Glutamatergic neuron (in vitro differentiated cells): ENCODE measurements around the gene NRL. TPM values are rescaled to one million over a fixed set of nuclear protein-coding genes. Genes with fewer than 3 reads are reported as not detected.
"Not testable (repeated sequence)": the region's sequence is repeated elsewhere in the genome, so short reads cannot be mapped to it uniquely, and the experiment has no call there.

ENCODE experiments used
- DNase-seq: peaks from one replicate; pipeline ENCODE4 v3.0.0; 2022
- H3K27ac Mint-ChIP-seq: one replicate; pipeline ENCODE4 v1.8.0; 2020; ENCODE audit warnings: mild to moderate bottlenecking, mixed read lengths, inconsistent platforms; ENCODE audit not compliant: unreplicated experiment
- H3K27me3 Mint-ChIP-seq: one replicate; pipeline ENCODE4 v1.8.0; 2020; ENCODE audit warnings: mild to moderate bottlenecking, moderate library complexity, mixed read lengths, inconsistent platforms; ENCODE audit not compliant: unreplicated experiment
- H3K36me3 Mint-ChIP-seq: one replicate; pipeline ENCODE4 v1.8.0; 2020; ENCODE audit warnings: mild to moderate bottlenecking, mixed read lengths, inconsistent platforms; ENCODE audit not compliant: unreplicated experiment
- H3K4me1 Mint-ChIP-seq: one replicate; pipeline ENCODE4 v1.8.0; 2020; ENCODE audit warnings: mild to moderate bottlenecking, low read depth, mixed read lengths, inconsistent platforms; ENCODE audit not compliant: unreplicated experiment
- H3K4me3 Mint-ChIP-seq: one replicate; pipeline ENCODE4 v1.8.0; 2020; ENCODE audit warnings: mild to moderate bottlenecking, mixed read lengths, inconsistent platforms; ENCODE audit not compliant: unreplicated experiment
- H3K9me3 Mint-ChIP-seq: one replicate; pipeline ENCODE4 v1.8.0; 2020; ENCODE audit warnings: mild to moderate bottlenecking, moderate library complexity, mixed read lengths, inconsistent platforms; ENCODE audit not compliant: unreplicated experiment
- CTCF ChIP-seq: fragments of 200-600 bp; sonication (generic); IDR thresholded peaks from one replicate; pipeline ENCODE4 v1.5.0; 2021; ENCODE audit not compliant: partially characterized antibody, unreplicated experiment
- microRNA-seq: library from miRNA; unstranded; fragments of <30 nt; microRNA quantifications from one replicate; pipeline ENCODE4, GENCODE V29; 2020; ENCODE audit not compliant: unreplicated experiment
- total RNA-seq: library from RNA; stranded (reverse); fragmentation: NEBNext Ultra II Directional; extraction: Animal tissue kit (Norgen Biotek cat#: 25700); gene quantifications from one replicate; pipeline ENCODE4 v1.2.1, GENCODE V29; 2021; ENCODE audit not compliant: unreplicated experiment

Gene NRL
- total RNA-seq, 1 donor from 2014 or later = 3.7 TPM

DNA sequence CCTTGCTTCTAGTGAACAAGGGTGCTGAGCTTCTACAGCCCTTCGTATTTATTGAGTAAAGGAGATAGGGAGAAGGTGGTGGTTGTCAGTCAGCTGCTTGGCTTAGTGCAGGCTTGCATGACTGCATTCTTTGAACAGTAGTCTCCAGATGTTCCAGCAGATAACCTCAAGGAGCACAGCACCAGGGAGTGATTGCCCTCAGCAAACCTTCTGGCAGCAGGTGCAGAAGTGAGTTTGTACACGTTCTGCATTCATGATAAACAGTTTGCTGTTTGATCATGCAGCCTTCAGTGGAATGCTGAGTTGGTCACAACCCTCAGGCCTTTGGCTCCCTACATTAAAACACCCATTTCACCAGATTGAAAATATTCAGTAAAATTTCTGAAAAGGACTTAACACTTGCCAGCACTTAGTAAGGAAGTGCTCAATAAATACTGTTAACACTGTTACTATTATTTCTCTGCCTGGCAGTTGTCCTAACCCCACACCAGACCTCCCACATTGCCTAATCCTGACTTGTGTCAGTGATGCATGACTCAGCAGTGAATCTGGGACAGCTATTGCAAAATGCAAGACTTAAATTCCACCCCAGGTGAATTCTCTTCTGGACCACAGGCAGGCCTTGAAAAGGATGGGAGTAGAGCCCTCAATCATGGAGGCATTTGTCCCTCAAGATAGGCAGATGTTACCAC lies 81.9 kb downstream of the NRL start:
- no peak for TF ChIP-seq CTCF
- peaks cover 11% of the 10 kb centered on the region for H3K27me3 Mint-ChIP-seq
- no peak overlapping the region for H3K27ac Mint-ChIP-seq
- no peaks in the 10 kb centered on the region for H3K36me3 Mint-ChIP-seq
- peaks cover 4% of the 10 kb centered on the region for H3K4me1 Mint-ChIP-seq
- no peak for DNase-seq
- peaks cover 7% of the 10 kb centered on the region for H3K9me3 Mint-ChIP-seq
- no peak overlapping the region for H3K4me3 Mint-ChIP-seq

GRCh38 chr14:24031331-24031730 lies 83.4 kb downstream of the NRL start:
- not testable (repeated sequence) for H3K27ac Mint-ChIP-seq, H3K4me1 Mint-ChIP-seq, H3K27me3 Mint-ChIP-seq, DNase-seq, H3K4me3 Mint-ChIP-seq, H3K36me3 Mint-ChIP-seq, H3K9me3 Mint-ChIP-seq

DNA sequence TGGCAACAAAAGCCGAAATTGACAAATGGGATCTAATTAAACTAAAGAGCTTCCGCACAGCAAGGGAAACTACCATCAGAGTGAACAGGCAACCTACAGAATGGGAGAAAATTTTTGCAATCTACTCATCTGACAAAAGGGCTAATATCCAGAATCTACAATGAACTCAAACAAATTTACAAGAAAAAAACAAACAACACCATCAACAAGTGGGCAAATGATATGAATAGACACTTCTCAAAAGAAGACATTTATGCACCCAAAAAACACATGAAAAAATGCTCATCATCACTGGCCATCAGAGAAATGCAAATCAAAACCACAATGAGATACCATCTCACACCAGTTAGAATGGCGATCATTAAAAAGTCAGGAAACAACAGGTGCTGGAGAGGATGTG lies 85.1 kb downstream of the NRL start:
- not testable (repeated sequence) for H3K27ac Mint-ChIP-seq, H3K4me3 Mint-ChIP-seq, H3K9me3 Mint-ChIP-seq, DNase-seq, H3K36me3 Mint-ChIP-seq, H3K27me3 Mint-ChIP-seq, H3K4me1 Mint-ChIP-seq

Small RNA genes lying within 50 kb of the gene (microRNA-seq; reads per million reads assigned to microRNA genes)
- gene MIR7703 = not detected

Other genes starting within 250 kb of the NRL start
- 6.1 TPM for gene DHRS4, start 161.2 kb downstream of the NRL start, total RNA-seq
- 10.4 TPM for gene DHRS4L2, start 126.0 kb downstream of the NRL start, total RNA-seq
- 108 TPM for gene CARMIL3, start 62.9 kb downstream of the NRL start, total RNA-seq
- 0.44 TPM for gene CPNE6, start 43.4 kb downstream of the NRL start, total RNA-seq
- 99.9 TPM for gene PCK2, start 20.6 kb downstream of the NRL start, total RNA-seq
- 54.1 TPM for gene DCAF11, start 172 bp downstream of the NRL start, total RNA-seq
- 0.66 TPM for gene FITM1, start 15.7 kb upstream of the NRL start, total RNA-seq
- gene PSME1, start 21.2 kb upstream of the NRL start, total RNA-seq = 35.7 TPM
- gene EMC9, start 26.6 kb upstream of the NRL start, total RNA-seq = 18.1 TPM
- 58.9 TPM for gene PSME2, start 31.7 kb upstream of the NRL start, total RNA-seq
- 88.2 TPM for gene RNF31, start 32.5 kb upstream of the NRL start, total RNA-seq
- 31.0 TPM for gene IRF9, start 46.3 kb upstream of the NRL start, total RNA-seq
- 136 TPM for gene REC8, start 57.1 kb upstream of the NRL start, total RNA-seq
- 25.5 TPM for gene IPO4, start 73.9 kb upstream of the NRL start, total RNA-seq
- gene TM9SF1, start 80.5 kb upstream of the NRL start, total RNA-seq = 35.0 TPM
- gene TSSK4, start 90.7 kb upstream of the NRL start, total RNA-seq = not detected
- gene CHMP4A, start 98.5 kb upstream of the NRL start, total RNA-seq = 32.4 TPM
- gene MDP1, start 101.1 kb upstream of the NRL start, total RNA-seq = 25.5 TPM
- gene NEDD8, start 117.4 kb upstream of the NRL start, total RNA-seq = 169 TPM
- 55.8 TPM for gene GMPR2, start 118.0 kb upstream of the NRL start, total RNA-seq
- gene TINF2, start 127.7 kb upstream of the NRL start, total RNA-seq = 67.0 TPM
- gene TGM1, start 148.2 kb upstream of the NRL start, total RNA-seq = 4.2 TPM
- 30.3 TPM for gene RABGGTA, start 156.6 kb upstream of the NRL start, total RNA-seq
- gene DHRS1, start 184.8 kb upstream of the NRL start, total RNA-seq = 25.1 TPM
- gene NOP9, start 184.9 kb upstream of the NRL start, total RNA-seq = 29.2 TPM
- gene CIDEB, start 193.0 kb upstream of the NRL start, total RNA-seq = 1.8 TPM
- gene LTB4R2, start 195.2 kb upstream of the NRL start, total RNA-seq = 8.9 TPM
- 7.1 TPM for gene LTB4R, start 196.6 kb upstream of the NRL start, total RNA-seq
- not detected for gene ADCY4, start 220.1 kb upstream of the NRL start, total RNA-seq
- not detected for gene RIPK3, start 225.0 kb upstream of the NRL start, total RNA-seq